Neuron (in vitro differentiated cells): ENCODE measurements around the gene VEPH1.
"Not testable (repeated sequence)": the region's sequence is repeated elsewhere in the genome, so short reads cannot be mapped to it uniquely, and the experiment has no call there.

ENCODE experiments used
- H2AFZ ChIP-seq: one replicate; pipeline ENCODE4 v1.6.1; 2013; ENCODE audit warnings: low read depth, mild to moderate bottlenecking, inconsistent platforms, low read length, moderate library complexity
- H3K27me3 ChIP-seq: one replicate; pipeline ENCODE4 v1.6.1; 2013; ENCODE audit warnings: low read length; ENCODE audit not compliant: insufficient read depth
- H3K36me3 ChIP-seq: one replicate; pipeline ENCODE4 v1.6.1; 2013; ENCODE audit warnings: low read length; ENCODE audit not compliant: insufficient read depth
- H3K4me1 ChIP-seq: one replicate; pipeline ENCODE4 v1.6.1; 2013; ENCODE audit warnings: low read length; ENCODE audit not compliant: insufficient read depth
- H3K4me3 ChIP-seq: 2 replicates; pipeline ENCODE4 v1.5.1; 2013; ENCODE audit warnings: mild to moderate bottlenecking, low read length, moderate library complexity
- H3K9me3 ChIP-seq: one replicate; pipeline ENCODE4 v1.6.1; 2013; ENCODE audit warnings: low read length

Gene VEPH1

DNA sequence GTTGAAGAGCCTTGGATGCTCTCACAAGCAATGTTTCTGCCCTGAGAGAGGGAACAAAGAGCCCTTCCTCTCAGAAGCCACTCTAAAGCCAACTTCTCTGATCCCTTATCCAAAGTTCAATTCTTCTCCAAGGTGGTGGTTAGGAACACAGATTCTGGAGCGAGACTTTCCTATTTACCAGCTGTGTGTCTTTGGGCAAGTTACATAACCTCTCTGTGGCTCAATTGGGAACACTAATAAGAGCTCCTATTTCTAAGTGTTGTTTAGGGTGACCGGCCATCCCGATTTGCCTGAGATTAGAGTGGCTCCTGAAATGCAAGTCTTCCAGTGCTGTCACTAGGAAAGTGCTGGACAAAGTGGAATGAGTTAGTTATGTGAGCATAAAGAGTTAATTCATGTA is 175.4 kb downstream of the VEPH1 start:
- Histone ChIP-seq H3K4me1 (peaks cover 12% of the 10 kb centered on the region), H3K27me3 (no peaks in the 10 kb centered on the region), H3K4me3 (no peak overlapping the region), H2AFZ (no peak overlapping the region), H3K36me3 (no peaks in the 10 kb centered on the region), H3K9me3 (no peaks in the 10 kb centered on the region)

DNA sequence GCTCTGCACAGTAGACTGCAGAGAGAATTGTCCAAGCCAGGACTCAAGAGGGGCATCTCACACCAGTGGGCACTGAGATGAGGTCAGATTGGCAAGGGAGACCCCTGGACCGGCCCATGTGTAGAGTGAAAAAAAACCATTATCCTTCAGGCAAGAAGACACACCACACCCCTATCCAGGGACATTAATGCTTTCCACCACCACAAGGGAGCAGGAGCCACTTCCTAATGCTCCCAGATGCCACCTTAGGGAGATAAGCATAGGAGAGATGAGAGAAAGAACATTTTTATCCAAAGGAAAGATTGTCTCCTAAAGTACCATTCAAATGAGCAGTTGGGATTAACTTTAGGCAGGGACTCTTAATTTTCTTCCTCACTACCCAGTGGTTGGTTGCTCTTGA is 176.2 kb downstream of the VEPH1 start:
- H3K27me3 ChIP-seq = no peaks in the 10 kb centered on the region

GRCh38 chr3:157324869-157325268 is 178.3 kb downstream of the VEPH1 start:
- H2AFZ ChIP-seq, H3K36me3 ChIP-seq, H3K4me3 ChIP-seq, H3K9me3 ChIP-seq, H3K27me3 ChIP-seq, H3K4me1 ChIP-seq: not testable (repeated sequence)

More for the DNA sequence above, 176.2 kb downstream of the VEPH1 start:
- H3K9me3 ChIP-seq = no peaks in the 10 kb centered on the region
- peaks cover 12% of the 10 kb centered on the region for H3K4me1 ChIP-seq
- H3K4me3 ChIP-seq = no peak overlapping the region
- no peak overlapping the region for H2AFZ ChIP-seq
- no peaks in the 10 kb centered on the region for H3K36me3 ChIP-seq

GRCh38 chr3:157323360-157323759 is 179.9 kb downstream of the VEPH1 start:
- no peaks in the 10 kb centered on the region for H3K27me3 ChIP-seq
- H3K4me1 ChIP-seq = no peaks in the 10 kb centered on the region
- H3K36me3 ChIP-seq = no peaks in the 10 kb centered on the region
- no peak overlapping the region for H2AFZ ChIP-seq
- no peaks in the 10 kb centered on the region for H3K9me3 ChIP-seq
- no peak overlapping the region for H3K4me3 ChIP-seq

DNA sequence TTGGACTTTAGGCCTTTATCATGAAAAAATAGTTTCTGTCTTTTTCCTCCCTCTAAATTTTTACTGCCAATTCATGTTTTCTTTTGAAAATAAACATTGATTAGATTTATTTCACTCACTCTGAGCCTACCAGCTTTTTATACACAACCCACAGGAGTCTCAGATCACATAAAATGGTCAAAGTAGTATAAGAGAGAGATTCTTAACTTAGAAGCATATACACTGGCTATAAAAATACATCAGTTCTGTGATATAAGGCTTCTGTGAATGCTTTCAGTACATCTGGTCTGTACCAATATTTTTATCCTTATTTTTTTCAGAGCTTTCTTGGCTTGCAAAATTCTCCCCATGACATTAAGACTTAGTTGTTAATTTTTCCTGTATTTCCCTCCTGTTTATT is 183.5 kb downstream of the VEPH1 start:
- Histone ChIP-seq H2AFZ (no peak overlapping the region), H3K4me1 (no peaks in the 10 kb centered on the region), H3K27me3 (no peaks in the 10 kb centered on the region), H3K36me3 (no peaks in the 10 kb centered on the region), H3K4me3 (no peak overlapping the region), H3K9me3 (no peaks in the 10 kb centered on the region)

DNA sequence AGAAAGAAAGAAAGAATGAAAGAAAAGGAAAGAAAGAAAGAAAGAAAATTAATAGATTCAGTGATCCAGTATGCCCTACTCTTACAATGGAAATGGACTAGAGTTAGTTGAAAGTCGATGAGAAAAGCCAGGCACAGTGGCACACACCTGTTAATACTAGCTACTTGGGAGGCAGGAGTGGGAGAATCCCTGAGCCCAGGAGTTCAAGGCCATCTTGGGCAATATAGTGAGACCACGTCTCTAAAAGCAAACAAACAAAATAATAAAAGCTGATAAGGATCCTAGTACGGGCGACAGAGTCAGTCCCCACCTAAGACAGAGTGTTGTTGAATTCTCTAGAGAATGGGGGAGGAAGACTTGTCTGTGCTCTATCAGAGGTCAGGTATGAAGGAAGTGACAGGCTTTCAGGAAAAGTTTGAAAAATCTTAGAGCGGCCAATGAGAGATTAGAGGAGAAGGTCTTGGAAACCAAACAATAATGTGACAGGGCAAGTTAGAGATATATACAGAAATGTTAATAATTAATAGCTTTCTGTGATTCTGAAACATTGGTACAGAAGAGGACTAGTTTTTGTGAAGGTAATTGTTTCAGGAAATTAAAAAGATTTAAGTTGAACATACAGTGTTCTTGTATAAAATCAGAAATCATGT is 184.5 kb downstream of the VEPH1 start:
- H3K4me3 ChIP-seq = no peak overlapping the region
- no peak overlapping the region for H2AFZ ChIP-seq
- no peaks in the 10 kb centered on the region for H3K27me3 ChIP-seq
- no peaks in the 10 kb centered on the region for H3K4me1 ChIP-seq
- no peaks in the 10 kb centered on the region for H3K36me3 ChIP-seq
- no peaks in the 10 kb centered on the region for H3K9me3 ChIP-seq

- Histone ChIP-seq H3K9me3 (no peaks in the 10 kb centered on the region), H2AFZ (no peak overlapping the region), H3K27me3 (no peaks in the 10 kb centered on the region), H3K4me3 (no peak overlapping the region), H3K36me3 (no peaks in the 10 kb centered on the region), H3K4me1 (no peaks in the 10 kb centered on the region)
Observed at GRCh38 chr3:157317895-157318294, 185.3 kb downstream of the VEPH1 start.

- Histone ChIP-seq H3K9me3 (no peaks in the 10 kb centered on the region), H3K4me1 (no peaks in the 10 kb centered on the region), H2AFZ (no peak overlapping the region), H3K36me3 (no peaks in the 10 kb centered on the region), H3K27me3 (no peaks in the 10 kb centered on the region), H3K4me3 (no peak overlapping the region)
Observed at GRCh38 chr3:157313186-157313585, 190.0 kb downstream of the VEPH1 start.

GRCh38 chr3:157312376-157312745 is 190.9 kb downstream of the VEPH1 start:
- Histone ChIP-seq H3K4me3 (no peak overlapping the region), H3K27me3 (no peaks in the 10 kb centered on the region), H3K9me3 (no peaks in the 10 kb centered on the region), H2AFZ (no peak overlapping the region), H3K36me3 (no peaks in the 10 kb centered on the region), H3K4me1 (no peaks in the 10 kb centered on the region)

- no peaks in the 10 kb centered on the region for H3K36me3 ChIP-seq
- no peak overlapping the region for H3K4me3 ChIP-seq
- no peaks in the 10 kb centered on the region for H3K9me3 ChIP-seq
- H3K4me1 ChIP-seq = no peaks in the 10 kb centered on the region
- no peaks in the 10 kb centered on the region for H3K27me3 ChIP-seq
- no peak overlapping the region for H2AFZ ChIP-seq
Observed at GRCh38 chr3:157311633-157312375, 191.4 kb downstream of the VEPH1 start.

DNA sequence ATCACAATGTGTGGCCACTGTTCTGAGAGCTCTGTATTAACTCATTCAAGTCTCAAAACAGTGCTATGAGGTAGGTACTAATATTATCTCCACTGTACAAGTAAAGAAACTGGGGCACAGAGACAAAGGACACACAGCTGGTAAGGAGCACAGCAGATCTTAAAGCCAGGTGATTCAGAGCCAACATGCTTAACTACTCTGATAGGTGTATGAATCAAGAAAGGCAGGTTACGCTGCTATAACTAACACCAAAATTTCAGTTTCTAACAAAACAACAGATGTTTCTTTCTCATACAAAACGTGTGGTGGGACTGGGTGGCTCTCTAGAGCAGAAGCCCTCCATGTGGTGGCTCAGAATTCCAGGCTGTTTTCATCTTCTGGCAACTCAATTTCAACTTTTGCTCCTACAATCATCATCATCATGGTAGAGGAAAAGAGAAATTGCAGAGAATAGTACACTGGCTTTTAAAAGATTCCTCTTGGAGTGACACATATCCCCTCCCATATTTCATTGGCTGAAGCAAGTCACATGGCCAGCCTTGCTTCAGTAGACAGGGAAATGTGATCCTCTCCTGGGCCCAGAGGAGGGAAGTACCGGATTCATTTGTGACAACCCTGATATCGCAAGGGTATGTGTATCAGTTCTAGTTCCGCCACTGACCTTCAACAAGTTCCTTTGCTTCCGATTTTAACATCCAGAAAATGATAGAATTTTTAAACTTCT is 192.7 kb downstream of the VEPH1 start:
- Histone ChIP-seq H3K36me3 (no peaks in the 10 kb centered on the region), H3K4me3 (no peak overlapping the region), H3K9me3 (no peaks in the 10 kb centered on the region)

DNA sequence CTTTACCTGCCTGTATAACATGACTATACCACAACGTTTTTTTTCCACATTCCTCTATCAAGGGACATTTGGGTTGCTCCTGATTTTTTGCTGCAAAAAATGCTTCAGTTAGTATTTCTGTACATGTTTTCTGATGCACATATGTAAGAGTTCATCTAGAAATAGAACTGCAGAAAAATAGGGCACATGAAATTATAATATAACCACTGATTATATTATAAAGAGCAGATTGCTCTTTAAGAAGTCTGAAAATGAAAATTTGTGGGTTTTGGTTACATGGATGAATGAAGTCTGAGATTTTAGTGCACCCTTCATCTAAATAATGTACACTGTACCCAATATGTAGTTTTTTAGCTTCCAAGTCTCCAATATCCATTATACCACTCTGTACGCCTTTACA is 196.7 kb downstream of the VEPH1 start:
- Histone ChIP-seq H3K4me3 (no peak overlapping the region), H2AFZ (no peak overlapping the region), H3K4me1 (peaks cover 2% of the 10 kb centered on the region), H3K36me3 (no peaks in the 10 kb centered on the region), H3K9me3 (no peaks in the 10 kb centered on the region), H3K27me3 (no peaks in the 10 kb centered on the region)

More for the DNA sequence above, 192.7 kb downstream of the VEPH1 start:
- Histone ChIP-seq H2AFZ (no peak overlapping the region), H3K27me3 (no peaks in the 10 kb centered on the region), H3K4me1 (no peaks in the 10 kb centered on the region)

DNA sequence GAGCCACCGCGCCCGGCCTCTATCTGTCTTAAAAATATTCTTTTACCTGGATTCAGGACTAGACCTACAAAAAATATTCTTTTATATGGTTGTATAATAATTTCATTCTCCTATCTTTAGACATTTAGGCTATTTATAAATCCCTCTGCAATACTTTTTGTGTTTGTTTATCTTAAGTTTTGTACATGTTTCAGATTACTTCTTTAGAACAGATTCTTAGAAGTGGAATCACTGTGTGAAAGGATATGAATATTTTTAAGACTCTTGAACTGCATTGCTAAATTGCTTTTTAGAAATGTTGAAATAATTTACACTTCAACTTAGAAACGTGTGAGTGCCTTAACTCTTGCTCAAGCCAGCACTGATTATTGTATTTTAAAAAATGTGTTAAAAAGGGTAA is 197.8 kb downstream of the VEPH1 start:
- Histone ChIP-seq H3K36me3 (no peaks in the 10 kb centered on the region), H3K4me1 (peaks cover 2% of the 10 kb centered on the region), H3K4me3 (no peak overlapping the region), H3K27me3 (no peaks in the 10 kb centered on the region), H2AFZ (no peak overlapping the region), H3K9me3 (no peaks in the 10 kb centered on the region)
